Mucosa of descending colon (tissue), 3 donors: Measurements from ENCODE around the gene POLA2. TPM values are rescaled to one million over a fixed set of nuclear protein-coding genes. Genes with fewer than 3 reads are reported as not detected.

ENCODE experiments used
- ATAC-seq: fragments of 200-7000 bp; cut with Tn5 transposase; one replicate; pipeline ENCODE4 v1.9.1; 2020; ENCODE audit warnings: mild to moderate bottlenecking, moderate library complexity
- DNase-seq, 3 donors: peaks; one replicate each; pipeline ENCODE4 v3.0.0-alpha.2; 2020
- H3K36me3 ChIP-seq: fragments of 200-600 bp; one replicate; pipeline ENCODE4 v1.8.0; 2021; ENCODE audit warnings: low read depth, mild to moderate bottlenecking
- H3K4me1 ChIP-seq: fragments of 200-600 bp; one replicate; pipeline ENCODE4 v1.8.0; 2021; ENCODE audit warnings: low read depth, mild to moderate bottlenecking
- H3K4me3 ChIP-seq: fragments of 200-600 bp; one replicate; pipeline ENCODE4 v1.8.0; 2021; ENCODE audit warnings: mild to moderate bottlenecking
- H3K9me3 ChIP-seq: fragments of 200-600 bp; one replicate; pipeline ENCODE4 v1.8.0; 2021; ENCODE audit warnings: mild to moderate bottlenecking
- CTCF ChIP-seq: fragments of 200-600 bp; IDR thresholded peaks from one replicate; pipeline ENCODE4 v1.8.0; 2022; ENCODE audit warnings: antibody characterized with exemption, mild to moderate bottlenecking
- intact Hi-C, 2 donors: fragments of 100-400 bp; cut with DNase I in 1 of 2; cut with micrococcal nuclease in 1 of 2; formaldehyde crosslinking; loops; one replicate each; pipeline versions ENCODE4 v1.11.0 to v1.11.1; 2022; cut with DNase I, micrococcal nuclease
- total RNA-seq, 3 donors: library from RNA; stranded (reverse); fragmentation: NEBNext Ultra II Directional in 2 of 3; extraction: Animal tissue kit (Norgen Biotek cat#: 25700) in 2 of 3; gene quantifications; one replicate each; pipeline versions ENCODE4 v1.2.1 to v1.2.4, GENCODE V29; 2021 to 2023
- donor health status: DM: no; HTN: no; CAD: no; lungs with moderate emphysema.
- donor health status: DM: no; HTN: no; CAD: no.
- donor health status: DM: no; HTN: yes; CAD: no.

POLA2 gene
- total RNA-seq, 3 donors from 2014 or later: 8.9 to 14.4 (median 11.4) TPM

GRCh38 chr11:65308281-65308891, 46.6 kb downstream of the POLA2 start:
- no peak for TF ChIP-seq CTCF

DNA sequence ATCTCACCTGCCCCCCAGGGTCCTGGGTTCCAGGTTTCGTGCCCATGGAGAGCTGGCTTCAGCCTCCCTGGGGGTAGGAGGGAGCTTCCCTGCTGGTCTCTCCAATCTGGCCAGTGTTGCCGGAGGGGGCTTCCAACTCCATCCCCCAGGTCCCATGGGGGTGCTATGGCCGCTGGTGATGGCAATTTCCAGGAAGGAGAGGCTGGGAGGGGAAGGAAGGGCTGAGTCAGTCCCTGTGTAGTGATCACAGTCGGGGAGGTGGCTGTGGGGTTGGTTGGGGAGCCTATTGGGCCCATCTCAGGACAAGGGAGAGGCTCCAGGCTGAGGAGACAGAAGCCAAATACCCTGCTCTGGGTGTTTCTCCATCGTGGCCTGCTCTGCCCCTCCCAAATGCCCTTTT, 47.2 kb downstream of the POLA2 start:
- ATAC-seq (no peak), DNase-seq (no peak)
- Histone ChIP-seq H3K9me3 (no peaks in the 10 kb centered on the region), H3K4me1 (peaks cover 29% of the 10 kb centered on the region), H3K4me3 (no peak overlapping the region), H3K36me3 (no peaks in the 10 kb centered on the region)
- no peak for TF ChIP-seq CTCF
- intact Hi-C loops: no loop called here

More at GRCh38 chr11:65308281-65308891, 46.6 kb downstream of the POLA2 start:
- intact Hi-C loops: no loop called here
- Histone ChIP-seq H3K9me3 (no peaks in the 10 kb centered on the region), H3K36me3 (no peaks in the 10 kb centered on the region), H3K4me3 (no peak overlapping the region), H3K4me1 (peaks cover 22% of the 10 kb centered on the region)
- ATAC-seq: peak; percentile 61
- DNase-seq: peak in 2 of 3 donors; percentile 55 to 75

GRCh38 chr11:65310215-65310614, 48.5 kb downstream of the POLA2 start:
- no peaks in the 10 kb centered on the region for H3K9me3 ChIP-seq
- TF ChIP-seq CTCF: no peak
- ATAC-seq (no peak), DNase-seq (peak in 2 of 3 donors; percentile 46 to 69)
- no peak overlapping the region for H3K4me3 ChIP-seq
- no peaks in the 10 kb centered on the region for H3K36me3 ChIP-seq
- intact Hi-C loops: no loop called here
- peaks cover 30% of the 10 kb centered on the region for H3K4me1 ChIP-seq

- H3K9me3 ChIP-seq: no peaks in the 10 kb centered on the region
Measured at GRCh38 chr11:65310736-65311135, 49.0 kb downstream of the POLA2 start.

GRCh38 chr11:65311170-65311678, 49.5 kb downstream of the POLA2 start:
- intact Hi-C loops: no loop called here
- H3K9me3 ChIP-seq: no peaks in the 10 kb centered on the region
- TF ChIP-seq CTCF: no peak
- DNase-seq (peak in 1 of 3 donors; percentile 69), ATAC-seq (no peak)
- H3K4me1 ChIP-seq: peaks cover 28% of the 10 kb centered on the region
- H3K4me3 ChIP-seq: no peak overlapping the region
- H3K36me3 ChIP-seq: no peaks in the 10 kb centered on the region

More at GRCh38 chr11:65310736-65311135, 49.0 kb downstream of the POLA2 start:
- ATAC-seq: no peak
- Histone ChIP-seq H3K4me1 (peaks cover 25% of the 10 kb centered on the region), H3K36me3 (no peaks in the 10 kb centered on the region), H3K4me3 (no peak overlapping the region)
- intact Hi-C loops: no loop called here
- no peak for TF ChIP-seq CTCF
- peak in 1 of 3 donors; percentile 13 for DNase-seq
